ENCODE data around the gene STAG1. TPM values are rescaled to one million over a fixed set of nuclear protein-coding genes. Genes with fewer than 3 reads are reported as not detected.

The STAG1 gene
- total RNA-seq, 1 donor from 2014 or later, result 24.1 TPM

DNA sequence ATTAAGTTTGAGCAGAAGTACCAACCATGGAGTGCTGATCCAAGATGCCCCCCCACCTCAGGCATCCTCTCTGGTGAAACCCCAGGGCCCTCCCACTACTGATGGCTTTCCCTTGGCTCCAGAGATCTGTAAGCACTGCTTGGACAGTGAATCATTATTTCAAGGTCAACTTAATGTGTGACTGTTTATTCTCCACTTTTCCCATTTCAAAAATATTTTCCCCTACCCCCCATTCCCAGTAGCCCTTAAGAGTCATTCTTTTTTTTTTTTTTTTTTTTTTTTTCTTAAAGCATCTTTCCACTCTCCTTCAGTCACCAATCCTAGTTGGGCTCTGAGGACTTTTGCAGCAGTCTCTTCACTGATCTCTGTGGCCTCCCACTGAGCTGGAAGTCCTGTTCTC, 419.4 kb downstream of the STAG1 start:
- Histone ChIP-seq H2AFZ (ENCODE audit: low read depth, low read length) (no peak overlapping the region), H3K4me1 (ENCODE audit: insufficient read depth, low read length) (peaks cover 6% of the 10 kb centered on the region), H3K36me3 (ENCODE audit: insufficient read depth, low read length) (peaks cover 10% of the 10 kb centered on the region), H3K9me3 (ENCODE audit: insufficient read depth, low read depth, low read length) (no peaks in the 10 kb centered on the region), H3K4me3 (ENCODE audit: insufficient read depth, low read depth, low read length) (no peak overlapping the region), H3K4me2 (ENCODE audit: low read length) (peak overlapping the region; percentile 33), H3K79me2 (ENCODE audit: insufficient read depth, low read length) (no peaks in the 10 kb centered on the region), H3K27me3 (ENCODE audit: insufficient read depth, low read length) (no peaks in the 10 kb centered on the region), H3K9ac (ENCODE audit: low read length) (no peak overlapping the region), H4K20me1 (ENCODE audit: insufficient read depth, low read length) (no peaks in the 10 kb centered on the region), H3K27ac (ENCODE audit: low read depth, low read length) (peak overlapping the region; percentile 27)
- no peaks in the 10 kb centered on the region for H3K27me3 Mint-ChIP-seq (ENCODE audit: low read depth, unreplicated experiment)
- peak; percentile 77 for DNase-seq (ENCODE audit: low read depth)
- no peak overlapping the region for H3K27ac Mint-ChIP-seq (ENCODE audit: unreplicated experiment)
- no peak for TF ChIP-seq EZH2 (IDR thresholded peaks at IDR 0.05; ENCODE audit: insufficient read depth, low read length)
- TF ChIP-seq, protein P1, sequence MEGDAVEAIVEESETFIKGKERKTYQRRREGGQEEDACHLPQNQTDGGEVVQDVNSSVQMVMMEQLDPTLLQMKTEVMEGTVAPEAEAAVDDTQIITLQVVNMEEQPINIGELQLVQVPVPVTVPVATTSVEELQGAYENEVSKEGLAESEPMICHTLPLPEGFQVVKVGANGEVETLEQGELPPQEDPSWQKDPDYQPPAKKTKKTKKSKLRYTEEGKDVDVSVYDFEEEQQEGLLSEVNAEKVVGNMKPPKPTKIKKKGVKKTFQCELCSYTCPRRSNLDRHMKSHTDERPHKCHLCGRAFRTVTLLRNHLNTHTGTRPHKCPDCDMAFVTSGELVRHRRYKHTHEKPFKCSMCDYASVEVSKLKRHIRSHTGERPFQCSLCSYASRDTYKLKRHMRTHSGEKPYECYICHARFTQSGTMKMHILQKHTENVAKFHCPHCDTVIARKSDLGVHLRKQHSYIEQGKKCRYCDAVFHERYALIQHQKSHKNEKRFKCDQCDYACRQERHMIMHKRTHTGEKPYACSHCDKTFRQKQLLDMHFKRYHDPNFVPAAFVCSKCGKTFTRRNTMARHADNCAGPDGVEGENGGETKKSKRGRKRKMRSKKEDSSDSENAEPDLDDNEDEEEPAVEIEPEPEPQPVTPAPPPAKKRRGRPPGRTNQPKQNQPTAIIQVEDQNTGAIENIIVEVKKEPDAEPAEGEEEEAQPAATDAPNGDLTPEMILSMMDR (IDR thresholded peaks at IDR 0.05; ENCODE audit: insufficient read depth, low read depth, low read length), result no peak
- peaks cover 31% of the 10 kb centered on the region for H3K36me3 Mint-ChIP-seq (ENCODE audit: low read depth, unreplicated experiment)
- H3K4me3 Mint-ChIP-seq (ENCODE audit: unreplicated experiment), result peak overlapping the region; percentile 68
- H3K9me3 Mint-ChIP-seq (ENCODE audit: unreplicated experiment), result no peaks in the 10 kb centered on the region
- H3K4me1 Mint-ChIP-seq (ENCODE audit: low read depth, unreplicated experiment), result peaks cover 28% of the 10 kb centered on the region
- FAIRE-seq, result no peak

DNA sequence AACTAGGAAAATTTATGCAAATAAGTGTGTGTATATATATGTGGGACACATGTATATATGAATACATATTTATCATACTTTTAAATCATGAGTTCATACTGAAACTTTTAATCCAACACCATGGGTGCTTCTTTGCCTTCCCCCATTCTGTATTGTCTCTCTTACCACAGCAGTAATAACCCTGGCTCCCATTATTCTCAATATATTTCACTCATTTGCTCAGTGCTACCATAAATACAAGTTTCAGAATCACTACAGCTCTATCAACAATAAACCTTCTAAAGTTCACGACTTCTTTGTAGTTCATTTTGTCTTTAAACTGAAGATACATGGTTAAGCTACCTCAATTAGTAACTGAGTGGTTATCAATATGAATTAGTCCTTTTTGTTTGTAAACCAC, 419.9 kb downstream of the STAG1 start:
- Histone ChIP-seq H2AFZ (ENCODE audit: low read depth, low read length) (no peak overlapping the region), H3K4me1 (ENCODE audit: insufficient read depth, low read length) (peaks cover 6% of the 10 kb centered on the region), H4K20me1 (ENCODE audit: insufficient read depth, low read length) (no peaks in the 10 kb centered on the region), H3K9me3 (ENCODE audit: insufficient read depth, low read depth, low read length) (no peaks in the 10 kb centered on the region), H3K36me3 (ENCODE audit: insufficient read depth, low read length) (peaks cover 9% of the 10 kb centered on the region), H3K4me3 (ENCODE audit: insufficient read depth, low read depth, low read length) (no peak overlapping the region), H3K79me2 (ENCODE audit: insufficient read depth, low read length) (no peaks in the 10 kb centered on the region), H3K4me2 (ENCODE audit: low read length) (no peak overlapping the region), H3K27ac (ENCODE audit: low read depth, low read length) (no peak overlapping the region), H3K9ac (ENCODE audit: low read length) (no peak overlapping the region), H3K27me3 (ENCODE audit: insufficient read depth, low read length) (no peaks in the 10 kb centered on the region)
- no peak overlapping the region for H3K4me3 Mint-ChIP-seq (ENCODE audit: unreplicated experiment)
- H3K36me3 Mint-ChIP-seq (ENCODE audit: low read depth, unreplicated experiment), result peaks cover 32% of the 10 kb centered on the region
- H3K27me3 Mint-ChIP-seq (ENCODE audit: low read depth, unreplicated experiment), result no peaks in the 10 kb centered on the region
- H3K4me1 Mint-ChIP-seq (ENCODE audit: low read depth, unreplicated experiment), result peaks cover 28% of the 10 kb centered on the region
- DNase-seq (ENCODE audit: low read depth) (no peak), FAIRE-seq (no peak)
- TF ChIP-seq EZH2 (IDR thresholded peaks at IDR 0.05; ENCODE audit: insufficient read depth, low read length), result no peak
- TF ChIP-seq, protein P1 (IDR thresholded peaks at IDR 0.05; ENCODE audit: insufficient read depth, low read depth, low read length), result no peak
- H3K27ac Mint-ChIP-seq (ENCODE audit: unreplicated experiment), result no peak overlapping the region
- no peaks in the 10 kb centered on the region for H3K9me3 Mint-ChIP-seq (ENCODE audit: unreplicated experiment)

DNA sequence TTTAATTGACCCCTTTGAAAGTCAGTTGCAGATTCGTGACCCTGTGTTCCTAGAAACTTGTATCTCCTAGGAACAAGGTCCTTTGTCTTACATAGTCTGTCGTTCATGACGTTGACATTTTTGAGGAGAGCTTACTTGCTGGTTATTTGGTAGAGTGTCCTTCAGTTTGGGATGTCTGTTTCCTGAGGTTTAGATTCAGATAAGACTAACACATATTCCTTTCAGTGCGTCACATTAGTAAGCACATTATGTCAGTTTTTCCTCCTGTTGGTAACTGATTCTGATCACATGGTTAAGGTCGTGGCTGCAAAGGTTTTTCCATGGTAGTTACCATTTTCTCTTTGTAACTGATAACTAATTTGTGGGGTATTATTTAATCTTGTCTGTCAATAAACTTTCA, 421.3 kb downstream of the STAG1 start:
- H3K27me3 ChIP-seq (ENCODE audit: insufficient read depth, low read length), result no peaks in the 10 kb centered on the region
- Mint-ChIP-seq H3K27me3 (ENCODE audit: low read depth, unreplicated experiment) (no peaks in the 10 kb centered on the region), H3K4me1 (ENCODE audit: low read depth, unreplicated experiment) (peaks cover 18% of the 10 kb centered on the region), H3K4me3 (ENCODE audit: unreplicated experiment) (no peak overlapping the region), H3K36me3 (ENCODE audit: low read depth, unreplicated experiment) (peaks cover 41% of the 10 kb centered on the region), H3K9me3 (ENCODE audit: unreplicated experiment) (no peaks in the 10 kb centered on the region), H3K27ac (ENCODE audit: unreplicated experiment) (no peak overlapping the region)
- no peak overlapping the region for H3K27ac ChIP-seq (ENCODE audit: low read depth, low read length)
- FAIRE-seq (no peak), DNase-seq (ENCODE audit: low read depth) (no peak)
- no peak overlapping the region for H2AFZ ChIP-seq (ENCODE audit: low read depth, low read length)
- no peaks in the 10 kb centered on the region for H4K20me1 ChIP-seq (ENCODE audit: insufficient read depth, low read length)
- H3K4me1 ChIP-seq (ENCODE audit: insufficient read depth, low read length), result peaks cover 6% of the 10 kb centered on the region
- H3K4me2 ChIP-seq (ENCODE audit: low read length), result no peak overlapping the region
- H3K9ac ChIP-seq (ENCODE audit: low read length), result no peak overlapping the region
- H3K9me3 ChIP-seq (ENCODE audit: insufficient read depth, low read depth, low read length), result no peaks in the 10 kb centered on the region
- H3K36me3 ChIP-seq (ENCODE audit: insufficient read depth, low read length), result peaks cover 9% of the 10 kb centered on the region
- no peak for TF ChIP-seq EZH2 (IDR thresholded peaks at IDR 0.05; ENCODE audit: insufficient read depth, low read length)
- TF ChIP-seq, protein P1 (IDR thresholded peaks at IDR 0.05; ENCODE audit: insufficient read depth, low read depth, low read length), result no peak
- H3K4me3 ChIP-seq (ENCODE audit: insufficient read depth, low read depth, low read length), result no peak overlapping the region
- no peaks in the 10 kb centered on the region for H3K79me2 ChIP-seq (ENCODE audit: insufficient read depth, low read length)

Data from astrocyte (in vitro differentiated cells and primary cell).